SK-N-SH (cell line): ENCODE data around the gene AGPAT3. TPM values are rescaled to one million over a fixed set of nuclear protein-coding genes. Genes with fewer than 3 reads are reported as not detected.

ENCODE experiments used
- CTCF ChIA-PET: fragments of 300-600, 350-600 bp; formaldehyde crosslinking; extraction: SDS; loops from one replicate; lab custom pipeline; 2021; lab: Yijun Ruan, JAX
- POLR2A ChIA-PET: fragments of 350-600 bp; sonication (Branson Sonifier 250); formaldehyde crosslinking; extraction: SDS; loops from one replicate; lab custom pipeline; 2020; ENCODE audit warnings: antibody characterized with exemption, inconsistent platforms; lab: Yijun Ruan, JAX
- DNase-seq: peaks from one replicate; pipeline ENCODE4 v3.0.0; 2012
- H2AFZ ChIP-seq: fragments of 200-600 bp; sonication (generic); 2 replicates; pipeline ENCODE4 v1.8.1; 2016; ENCODE audit warnings: antibody characterized with exemption, mild to moderate bottlenecking, low read depth
- H3F3A ChIP-seq: fragments of 200-600 bp; sonication (generic); replicated peaks from 2 replicates; pipeline ENCODE3; 2016; ENCODE audit warnings: antibody characterized with exemption, mild to moderate bottlenecking; ENCODE audit not compliant: insufficient read depth
- H3K27ac ChIP-seq, 2 experiments: fragments of 200-500 bp in 1 of 2; fragments of 200-600 bp in 1 of 2; sonication (Bioruptor generic) in 1 of 2; sonication (generic), shearing (Covaris generic) in 1 of 2; 2 replicates each; pipeline versions ENCODE4 v1.5.1 to v1.6.1; 2014 to 2016; ENCODE audit warnings: low read depth in 2 of 2, inconsistent platforms in 1 of 2, low read length in 1 of 2, mild to moderate bottlenecking in 1 of 2, mixed read lengths in 1 of 2
- H3K27me3 ChIP-seq: fragments of 200-600 bp; sonication (generic), shearing (Covaris generic); 2 replicates; pipeline ENCODE4 v1.6.1; 2016; ENCODE audit warnings: mixed run types; ENCODE audit not compliant: insufficient read depth
- H3K36me3 ChIP-seq, 2 experiments: fragments of 200-500 bp in 1 of 2; fragments of 200-600 bp in 1 of 2; sonication (Bioruptor generic) in 1 of 2; sonication (generic) in 1 of 2; replicated peaks in 1 of 2; 2 replicates each; pipeline versions ENCODE3 to v1.5.1; 2014 to 2016; ENCODE audit warnings: low read length in 1 of 2, mild to moderate bottlenecking in 1 of 2; ENCODE audit not compliant: insufficient read depth in 2 of 2, control insufficient read depth in 1 of 2
- H3K4me1 ChIP-seq, 2 experiments: fragments of 200-500 bp in 1 of 2; fragments of 200-600 bp in 1 of 2; sonication (Bioruptor generic) in 1 of 2; sonication (generic), shearing (Covaris generic) in 1 of 2; 2 replicates each; pipeline versions ENCODE4 v1.5.1 to v1.6.1; 2014 to 2016; ENCODE audit warnings: low read depth in 1 of 2, low read length in 1 of 2, mixed run types in 1 of 2; ENCODE audit not compliant: insufficient read depth in 2 of 2, control insufficient read depth in 1 of 2
- H3K4me2 ChIP-seq: fragments of 200-600 bp; sonication (generic), shearing (Covaris generic); 2 replicates; pipeline ENCODE4 v1.6.1; 2017; ENCODE audit warnings: mixed run types
- H3K4me3 ChIP-seq, 2 experiments: fragments of 200-500 bp in 1 of 2; fragments of 200-600 bp in 1 of 2; sonication (Bioruptor generic) in 1 of 2; sonication (generic), shearing (Covaris generic) in 1 of 2; 2 replicates each; pipeline versions ENCODE4 v1.5.1 to v1.8.1; 2014 to 2016; ENCODE audit warnings: low read depth in 2 of 2, inconsistent platforms in 1 of 2, low read length in 1 of 2, mild to moderate bottlenecking in 1 of 2, mixed read lengths in 1 of 2, moderate library complexity in 1 of 2
- H3K79me2 ChIP-seq: fragments of 200-600 bp; sonication (generic); 2 replicates; pipeline ENCODE4 v1.8.1; 2017; ENCODE audit warnings: mild to moderate bottlenecking; ENCODE audit not compliant: insufficient read depth
- H3K9ac ChIP-seq: fragments of 200-600 bp; sonication (generic); 2 replicates; pipeline ENCODE4 v1.6.1; 2017; ENCODE audit warnings: mixed run types
- H3K9me2 ChIP-seq: fragments of 200-600 bp; sonication (generic); 2 replicates; pipeline ENCODE4 v1.6.1; 2017; ENCODE audit warnings: mixed run types
- H3K9me3 ChIP-seq: fragments of 200-600 bp; sonication (generic); 2 replicates; pipeline ENCODE4 v1.6.1; 2017; ENCODE audit warnings: mixed run types, mild to moderate bottlenecking, moderate library complexity
- H4K20me1 ChIP-seq: fragments of 200-600 bp; sonication (generic); 2 replicates; pipeline ENCODE4 v1.6.1; 2017; ENCODE audit warnings: mild to moderate bottlenecking, mixed run types; ENCODE audit not compliant: insufficient read depth
- ELF1 ChIP-seq: IDR thresholded peaks from 2 replicates; pipeline ENCODE4 v1.4.0; 2012
- FOXJ3 ChIP-seq: sonication (generic); formaldehyde crosslinking; IDR thresholded peaks from 2 replicates; pipeline ENCODE4 v1.5.1; 2020; ENCODE audit warnings: mild to moderate bottlenecking, missing genetic modification reagents
- FOXM1 ChIP-seq: IDR thresholded peaks from 2 replicates; pipeline ENCODE4 v1.4.0; 2012; ENCODE audit warnings: low read depth, mild to moderate bottlenecking
- NFIC ChIP-seq: IDR thresholded peaks from 2 replicates; pipeline ENCODE4 v1.4.0; 2012; ENCODE audit warnings: borderline replicate concordance
- NRF1 ChIP-seq: IDR thresholded peaks from 2 replicates; pipeline ENCODE4 v1.6.1; 2012; ENCODE audit warnings: low read depth, mild to moderate bottlenecking, low read length
- POLR2AphosphoS5 ChIP-seq: IDR thresholded peaks from 2 replicates; pipeline ENCODE4 v1.6.1; 2012; ENCODE audit warnings: low read depth, low read length
- RCOR1 ChIP-seq: fragments of 150-350 bp; IDR thresholded peaks from 2 replicates; pipeline ENCODE4 v1.6.1; 2017; ENCODE audit warnings: antibody characterized with exemption, low read length
- WGBS: methylation state at CpG from one replicate; pipeline ENCODE4 v1.1.6; 2017; ENCODE audit warnings: low lambda C conversion rate; 5-methylcytosine and 5-hydroxymethylcytosine counted together
- polyA plus RNA-seq, 3 experiments: library from polyadenylated mRNA; depleted of rRNA; stranded (reverse); fragments of >200 nt; gene quantifications; 2 replicates each; pipeline ENCODE4 v1.2.3, GENCODE V29; 2012
- TF ChIP-seq, protein P1 (sequence below): fragments of 200-600 bp; sonication (generic); IDR thresholded peaks from 2 replicates; pipeline ENCODE4 v1.6.1; 2017; ENCODE audit warnings: antibody characterized with exemption, mild to moderate bottlenecking, moderate library complexity
- TF ChIP-seq, protein P2 (sequence below): IDR thresholded peaks from 2 replicates; pipeline ENCODE4 v1.4.0; 2012; ENCODE audit warnings: low read depth
- TF ChIP-seq, protein P3 (sequence below): IDR thresholded peaks from 2 replicates; pipeline ENCODE4 v1.4.0; 2012; ENCODE audit warnings: low read depth, borderline replicate concordance
- TF ChIP-seq, protein P4 (sequence below): IDR thresholded peaks from 2 replicates; pipeline ENCODE4 v1.6.1; 2012; ENCODE audit warnings: mild to moderate bottlenecking, low read depth, low read length, moderate library complexity
- TF ChIP-seq, protein P5 (sequence below): IDR thresholded peaks from 2 replicates; pipeline ENCODE4; 2012

Gene AGPAT3
- polyA plus RNA-seq, 1 of the 3 experiments (the other 2 are of a cell fraction), result 35.3 TPM

DNA sequence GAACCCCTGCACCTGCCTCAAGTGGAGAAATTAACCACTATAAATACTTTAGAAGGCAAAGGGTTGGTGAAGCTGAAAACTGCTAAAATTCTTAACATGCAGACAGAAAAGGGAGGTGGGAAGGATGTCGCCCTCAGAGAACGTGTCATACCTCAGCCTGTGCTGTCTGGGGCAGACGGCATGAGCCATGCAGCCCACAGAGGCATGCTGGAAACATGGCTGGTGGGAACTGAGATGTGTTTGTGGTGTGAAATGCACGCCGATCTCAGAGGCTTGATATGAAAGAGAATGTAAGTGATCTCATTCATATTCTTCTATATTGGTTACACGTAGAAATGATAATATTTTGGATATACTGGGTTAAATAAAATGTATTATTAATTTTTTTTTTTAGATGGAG lies 16.3 kb downstream of the AGPAT3 start:
- Histone ChIP-seq H3K36me3 (no peaks in the 10 kb centered on the region), H3K9me2 (no peaks in the 10 kb centered on the region), H3K79me2 (peaks cover 70% of the 10 kb centered on the region), H3K9me3 (no peaks in the 10 kb centered on the region), H3K4me2 (no peak overlapping the region), H3K4me3 (no peak overlapping the region)
- POLR2A ChIA-PET, result no interaction called here
- WGBS, result 96% methylated on average over 6 of the region's 6 CpGs
- no peak for TF ChIP-seq ELF1
- TF ChIP-seq, protein P1, sequence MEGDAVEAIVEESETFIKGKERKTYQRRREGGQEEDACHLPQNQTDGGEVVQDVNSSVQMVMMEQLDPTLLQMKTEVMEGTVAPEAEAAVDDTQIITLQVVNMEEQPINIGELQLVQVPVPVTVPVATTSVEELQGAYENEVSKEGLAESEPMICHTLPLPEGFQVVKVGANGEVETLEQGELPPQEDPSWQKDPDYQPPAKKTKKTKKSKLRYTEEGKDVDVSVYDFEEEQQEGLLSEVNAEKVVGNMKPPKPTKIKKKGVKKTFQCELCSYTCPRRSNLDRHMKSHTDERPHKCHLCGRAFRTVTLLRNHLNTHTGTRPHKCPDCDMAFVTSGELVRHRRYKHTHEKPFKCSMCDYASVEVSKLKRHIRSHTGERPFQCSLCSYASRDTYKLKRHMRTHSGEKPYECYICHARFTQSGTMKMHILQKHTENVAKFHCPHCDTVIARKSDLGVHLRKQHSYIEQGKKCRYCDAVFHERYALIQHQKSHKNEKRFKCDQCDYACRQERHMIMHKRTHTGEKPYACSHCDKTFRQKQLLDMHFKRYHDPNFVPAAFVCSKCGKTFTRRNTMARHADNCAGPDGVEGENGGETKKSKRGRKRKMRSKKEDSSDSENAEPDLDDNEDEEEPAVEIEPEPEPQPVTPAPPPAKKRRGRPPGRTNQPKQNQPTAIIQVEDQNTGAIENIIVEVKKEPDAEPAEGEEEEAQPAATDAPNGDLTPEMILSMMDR, result no peak
- no peak for TF ChIP-seq NRF1
- no peak for TF ChIP-seq RCOR1
- TF ChIP-seq POLR2AphosphoS5, result no peak
- TF ChIP-seq, protein P2, sequence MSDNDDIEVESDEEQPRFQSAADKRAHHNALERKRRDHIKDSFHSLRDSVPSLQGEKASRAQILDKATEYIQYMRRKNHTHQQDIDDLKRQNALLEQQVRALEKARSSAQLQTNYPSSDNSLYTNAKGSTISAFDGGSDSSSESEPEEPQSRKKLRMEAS, result no peak
- no peak for TF ChIP-seq FOXM1
- no peak for TF ChIP-seq NFIC
- no peak for TF ChIP-seq FOXJ3
- TF ChIP-seq, protein P3, sequence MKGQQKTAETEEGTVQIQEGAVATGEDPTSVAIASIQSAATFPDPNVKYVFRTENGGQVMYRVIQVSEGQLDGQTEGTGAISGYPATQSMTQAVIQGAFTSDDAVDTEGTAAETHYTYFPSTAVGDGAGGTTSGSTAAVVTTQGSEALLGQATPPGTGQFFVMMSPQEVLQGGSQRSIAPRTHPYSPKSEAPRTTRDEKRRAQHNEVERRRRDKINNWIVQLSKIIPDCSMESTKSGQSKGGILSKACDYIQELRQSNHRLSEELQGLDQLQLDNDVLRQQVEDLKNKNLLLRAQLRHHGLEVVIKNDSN, result no peak
- TF ChIP-seq, protein P4, sequence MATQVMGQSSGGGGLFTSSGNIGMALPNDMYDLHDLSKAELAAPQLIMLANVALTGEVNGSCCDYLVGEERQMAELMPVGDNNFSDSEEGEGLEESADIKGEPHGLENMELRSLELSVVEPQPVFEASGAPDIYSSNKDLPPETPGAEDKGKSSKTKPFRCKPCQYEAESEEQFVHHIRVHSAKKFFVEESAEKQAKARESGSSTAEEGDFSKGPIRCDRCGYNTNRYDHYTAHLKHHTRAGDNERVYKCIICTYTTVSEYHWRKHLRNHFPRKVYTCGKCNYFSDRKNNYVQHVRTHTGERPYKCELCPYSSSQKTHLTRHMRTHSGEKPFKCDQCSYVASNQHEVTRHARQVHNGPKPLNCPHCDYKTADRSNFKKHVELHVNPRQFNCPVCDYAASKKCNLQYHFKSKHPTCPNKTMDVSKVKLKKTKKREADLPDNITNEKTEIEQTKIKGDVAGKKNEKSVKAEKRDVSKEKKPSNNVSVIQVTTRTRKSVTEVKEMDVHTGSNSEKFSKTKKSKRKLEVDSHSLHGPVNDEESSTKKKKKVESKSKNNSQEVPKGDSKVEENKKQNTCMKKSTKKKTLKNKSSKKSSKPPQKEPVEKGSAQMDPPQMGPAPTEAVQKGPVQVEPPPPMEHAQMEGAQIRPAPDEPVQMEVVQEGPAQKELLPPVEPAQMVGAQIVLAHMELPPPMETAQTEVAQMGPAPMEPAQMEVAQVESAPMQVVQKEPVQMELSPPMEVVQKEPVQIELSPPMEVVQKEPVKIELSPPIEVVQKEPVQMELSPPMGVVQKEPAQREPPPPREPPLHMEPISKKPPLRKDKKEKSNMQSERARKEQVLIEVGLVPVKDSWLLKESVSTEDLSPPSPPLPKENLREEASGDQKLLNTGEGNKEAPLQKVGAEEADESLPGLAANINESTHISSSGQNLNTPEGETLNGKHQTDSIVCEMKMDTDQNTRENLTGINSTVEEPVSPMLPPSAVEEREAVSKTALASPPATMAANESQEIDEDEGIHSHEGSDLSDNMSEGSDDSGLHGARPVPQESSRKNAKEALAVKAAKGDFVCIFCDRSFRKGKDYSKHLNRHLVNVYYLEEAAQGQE, result no peak
- TF ChIP-seq, protein P5, sequence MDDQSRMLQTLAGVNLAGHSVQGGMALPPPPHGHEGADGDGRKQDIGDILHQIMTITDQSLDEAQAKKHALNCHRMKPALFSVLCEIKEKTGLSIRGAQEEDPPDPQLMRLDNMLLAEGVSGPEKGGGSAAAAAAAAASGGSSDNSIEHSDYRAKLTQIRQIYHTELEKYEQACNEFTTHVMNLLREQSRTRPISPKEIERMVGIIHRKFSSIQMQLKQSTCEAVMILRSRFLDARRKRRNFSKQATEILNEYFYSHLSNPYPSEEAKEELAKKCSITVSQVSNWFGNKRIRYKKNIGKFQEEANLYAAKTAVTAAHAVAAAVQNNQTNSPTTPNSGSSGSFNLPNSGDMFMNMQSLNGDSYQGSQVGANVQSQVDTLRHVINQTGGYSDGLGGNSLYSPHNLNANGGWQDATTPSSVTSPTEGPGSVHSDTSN, result no peak
- TF ChIP-seq, all 33 proteins: peak for 0
- no peak overlapping the region for H3K9ac ChIP-seq
- H2AFZ ChIP-seq, result no peak overlapping the region
- H4K20me1 ChIP-seq, result peaks cover 85% of the 10 kb centered on the region
- H3K27me3 ChIP-seq, result no peaks in the 10 kb centered on the region
- CTCF ChIA-PET, result no interaction called here
- no peak overlapping the region for H3K27ac ChIP-seq
- no peaks in the 10 kb centered on the region for H3F3A ChIP-seq
- H3K4me1 ChIP-seq, result peaks cover 0 to 27% of the 10 kb centered on the region in 2 experiments; a peak in 1 of 4 replicates
- no peak for DNase-seq
